H1 (cell line): ENCODE data around the gene EMX2. TPM values are rescaled to one million over a fixed set of nuclear protein-coding genes. Genes with fewer than 3 reads are reported as not detected.

Experiments used
- CTCF ChIA-PET: fragments of 300-600 bp; sonication (Branson Sonifier 250); formaldehyde crosslinking; loops from one replicate; lab custom pipeline; 2021; ENCODE audit not compliant: partially characterized antibody; lab: Charles Lee
- POLR2A ChIA-PET: fragments of 300-600 bp; sonication (Branson Sonifier 250); formaldehyde crosslinking; loops from one replicate; lab custom pipeline; 2021; ENCODE audit warnings: inconsistent platforms; ENCODE audit not compliant: partially characterized antibody; lab: Charles Lee
- DNase-seq, 2 experiments: peaks; one replicate each; pipeline versions ENCODE4 v3.0.0 to v3.0.0-alpha.2; 2010 to 2022; ENCODE audit warnings: low spot score in 2 of 2, low read depth in 1 of 2, mixed read lengths in 1 of 2
- FAIRE-seq: peaks from 2 replicates; lab custom pipeline; 2011; peaks lifted over from hg19 to GRCh38; lab: Jason Lieb, UNC
- H2AFZ ChIP-seq: 2 replicates; pipeline ENCODE4 v1.8.1; 2012; ENCODE audit warnings: low read length, inconsistent platforms
- H2AK5ac ChIP-seq: 2 replicates; pipeline ENCODE4 v1.6.1; 2013; ENCODE audit warnings: low read depth, low read length
- H2BK120ac ChIP-seq: replicated peaks from 2 replicates; pipeline ENCODE3; 2013; ENCODE audit warnings: low read depth, low read length, inconsistent platforms
- H2BK12ac ChIP-seq: 2 replicates; pipeline ENCODE4 v1.6.1; 2013; ENCODE audit warnings: low read depth, low read length
- H2BK15ac ChIP-seq: 2 replicates; pipeline ENCODE4 v1.6.1; 2013; ENCODE audit warnings: low read length
- H2BK20ac ChIP-seq: 2 replicates; pipeline ENCODE4 v1.6.1; 2013; ENCODE audit warnings: low read length
- H2BK5ac ChIP-seq: 2 replicates; pipeline ENCODE4 v1.6.1; 2013; ENCODE audit warnings: low read depth, low read length
- H3K14ac ChIP-seq: 2 replicates; pipeline ENCODE4 v1.6.1; 2013; ENCODE audit warnings: inconsistent platforms; ENCODE audit not compliant: insufficient read length
- H3K18ac ChIP-seq: 2 replicates; pipeline ENCODE4 v1.6.1; 2013; ENCODE audit warnings: low read length; ENCODE audit errors: extremely low read depth
- H3K23ac ChIP-seq: 2 replicates; pipeline ENCODE4 v1.6.1; 2013; ENCODE audit warnings: inconsistent platforms; ENCODE audit not compliant: insufficient read length
- H3K23me2 ChIP-seq: 2 replicates; pipeline ENCODE4 v1.6.1; 2013; ENCODE audit warnings: low read depth, low read length
- H3K27ac ChIP-seq: 2 replicates; pipeline ENCODE4 v1.6.1; 2011; ENCODE audit warnings: low read depth, low read length, inconsistent platforms
- H3K27me3 ChIP-seq, 4 experiments: replicated peaks in 1 of 4; 1 replicate in 1 of 4; 2 replicates in 3 of 4; pipeline versions ENCODE4 v1.6.1 to v1.8.1; 2011 to 2013; ENCODE audit warnings: low read length in 3 of 4, mild to moderate bottlenecking in 3 of 4, inconsistent platforms in 2 of 4, mixed read lengths in 2 of 4, moderate library complexity in 1 of 4; ENCODE audit not compliant: control insufficient read depth in 3 of 4, insufficient read depth in 3 of 4; ENCODE audit errors: extremely low read depth in 1 of 4
- H3K36me3 ChIP-seq, 4 experiments: 2 replicates each; pipeline versions ENCODE4 v1.6.1 to v1.8.1; 2011 to 2013; ENCODE audit warnings: mild to moderate bottlenecking in 4 of 4, low read length in 3 of 4, moderate library complexity in 2 of 4, control low read depth in 1 of 4, inconsistent platforms in 1 of 4; ENCODE audit not compliant: insufficient read depth in 4 of 4, control insufficient read depth in 2 of 4
- H3K4ac ChIP-seq: replicated peaks from 2 replicates; pipeline ENCODE3; 2013; ENCODE audit warnings: low read length, low read depth, mixed read lengths, inconsistent platforms; ENCODE audit not compliant: insufficient read length
- H3K4me1 ChIP-seq, 4 experiments: replicated peaks in 1 of 4; 1 replicate in 1 of 4; 2 replicates in 3 of 4; pipeline versions ENCODE4 v1.6.1 to v1.8.1; 2011 to 2013; ENCODE audit warnings: low read length in 3 of 4, inconsistent platforms in 2 of 4, mixed read lengths in 1 of 4; ENCODE audit not compliant: insufficient read depth in 4 of 4, control insufficient read depth in 3 of 4
- H3K4me2 ChIP-seq, 2 experiments: 2 replicates each; pipeline versions ENCODE4 v1.6.1 to v1.8.1; 2011 to 2013; ENCODE audit warnings: low read depth in 2 of 2, low read length in 2 of 2, control low read depth in 1 of 2, inconsistent platforms in 1 of 2, mild to moderate bottlenecking in 1 of 2; ENCODE audit not compliant: insufficient read depth in 1 of 2
- H3K4me3 ChIP-seq, 4 experiments: fragments of 200-600, 300-600 bp in 1 of 4; sonication (generic), shearing (Covaris generic), sonication (Bioruptor Twin) in 1 of 4; 2 replicates each; pipeline versions ENCODE4 v1.5.1 to v1.8.1; 2011 to 2016; ENCODE audit warnings: low read length in 4 of 4, low read depth in 3 of 4, control low read depth in 2 of 4, inconsistent platforms in 2 of 4, mild to moderate bottlenecking in 2 of 4, mixed read lengths in 1 of 4, moderate library complexity in 1 of 4; ENCODE audit not compliant: insufficient read depth in 2 of 4; ENCODE audit errors: extremely low read depth in 1 of 4
- H3K56ac ChIP-seq: replicated peaks from 2 replicates; pipeline ENCODE3; 2013; ENCODE audit warnings: low read depth, mild to moderate bottlenecking, mixed read lengths, low read length, inconsistent platforms; ENCODE audit not compliant: insufficient read length
- H3K79me1 ChIP-seq: 2 replicates; pipeline ENCODE4 v1.6.1; 2013; ENCODE audit warnings: low read depth, low read length, control low read depth
- H3K79me2 ChIP-seq, 2 experiments: 2 replicates each; pipeline versions ENCODE4 v1.6.1 to v1.8.1; 2012 to 2013; ENCODE audit warnings: low read length in 2 of 2, mild to moderate bottlenecking in 2 of 2, inconsistent platforms in 1 of 2; ENCODE audit not compliant: insufficient read depth in 2 of 2, control insufficient read depth in 1 of 2
- H3K9ac ChIP-seq, 4 experiments: replicated peaks in 1 of 4; 1 replicate in 1 of 4; 2 replicates in 3 of 4; pipeline versions ENCODE4 v1.6.1 to v1.8.1; 2011 to 2013; ENCODE audit warnings: low read depth in 3 of 4, low read length in 3 of 4, control low read depth in 2 of 4, mild to moderate bottlenecking in 2 of 4, moderate library complexity in 2 of 4, inconsistent platforms in 1 of 4; ENCODE audit errors: extremely low read depth in 1 of 4
- H3K9me3 ChIP-seq, 2 experiments: 2 replicates each; pipeline versions ENCODE4 v1.6.1 to v1.8.1; 2012 to 2013; ENCODE audit warnings: mild to moderate bottlenecking in 2 of 2, moderate library complexity in 2 of 2, control low read depth in 1 of 2, inconsistent platforms in 1 of 2, low read depth in 1 of 2, low read length in 1 of 2, mixed read lengths in 1 of 2; ENCODE audit not compliant: insufficient read depth in 2 of 2
- H4K20me1 ChIP-seq, 2 experiments: replicated peaks in 1 of 2; 2 replicates each; pipeline versions ENCODE3 to v1.8.1; 2011 to 2013; ENCODE audit warnings: inconsistent platforms in 2 of 2, low read length in 2 of 2, mild to moderate bottlenecking in 1 of 2; ENCODE audit not compliant: insufficient read depth in 2 of 2, control insufficient read depth in 1 of 2
- H4K5ac ChIP-seq: 2 replicates; pipeline ENCODE4 v1.6.1; 2013; ENCODE audit warnings: low read length, low read depth, mixed read lengths, inconsistent platforms; ENCODE audit not compliant: insufficient read length
- H4K8ac ChIP-seq: 2 replicates; pipeline ENCODE4 v1.8.0; 2013; ENCODE audit warnings: mild to moderate bottlenecking, moderate library complexity, low read length, inconsistent platforms; ENCODE audit not compliant: insufficient read depth; ENCODE audit errors: extremely low read depth
- H4K91ac ChIP-seq: replicated peaks from 2 replicates; pipeline ENCODE3; 2013; ENCODE audit warnings: low read length, mixed read lengths, inconsistent platforms; ENCODE audit not compliant: insufficient read length
- ATF3 ChIP-seq: IDR thresholded peaks from 2 replicates; pipeline ENCODE4 v1.6.1; 2011; ENCODE audit warnings: low read depth, mild to moderate bottlenecking, low read length; ENCODE audit not compliant: insufficient read depth
- BRCA1 ChIP-seq: IDR thresholded peaks from 2 replicates; pipeline ENCODE4 v1.6.1; 2012; ENCODE audit warnings: low read depth, low read length, improper control_type of control experiment
- CBX5 ChIP-seq: fragments of 300-800, 300-1000 bp; sonication (generic); IDR thresholded peaks from 2 replicates; pipeline ENCODE4 v1.7.1; 2016; ENCODE audit warnings: antibody characterized with exemption, low read length, low read depth
- CREB1 ChIP-seq: IDR thresholded peaks from 2 replicates; pipeline ENCODE4 v1.6.1; 2012; ENCODE audit warnings: inconsistent platforms
- CTBP2 ChIP-seq: IDR thresholded peaks from 2 replicates; pipeline ENCODE4 v1.7.0; 2011; ENCODE audit warnings: borderline replicate concordance, mild to moderate bottlenecking, moderate library complexity, mixed read lengths, low read length; ENCODE audit not compliant: insufficient read depth, insufficient read length
- KDM4A ChIP-seq: IDR thresholded peaks from one replicate; pipeline ENCODE4 v1.7.1; 2012; ENCODE audit warnings: low read depth, mild to moderate bottlenecking, moderate library complexity, low read length, inconsistent platforms; ENCODE audit not compliant: severe bottlenecking
- RAD21 ChIP-seq, 2 experiments: IDR thresholded peaks in 1 of 2; conservative IDR thresholded peaks in 1 of 2; 2 replicates each; pipeline ENCODE4 v1.6.1; 2011; ENCODE audit warnings: low read depth in 2 of 2, low read length in 2 of 2, improper control_type of control experiment in 1 of 2, inconsistent platforms in 1 of 2, mild to moderate bottlenecking in 1 of 2, moderate library complexity in 1 of 2
- RXRA ChIP-seq: IDR thresholded peaks from 2 replicates; pipeline ENCODE4 v1.6.1; 2011; ENCODE audit warnings: low read depth, mild to moderate bottlenecking, low read length, moderate library complexity; ENCODE audit not compliant: insufficient read depth
- SIRT6 ChIP-seq: IDR thresholded peaks from one replicate; pipeline ENCODE4 v1.7.1; 2012; ENCODE audit warnings: low read length, inconsistent platforms
- SP2 ChIP-seq: IDR thresholded peaks from 2 replicates; pipeline ENCODE4 v1.6.1; 2012; ENCODE audit warnings: mild to moderate bottlenecking, low read length, inconsistent platforms
- TAF1 ChIP-seq: IDR thresholded peaks from 2 replicates; pipeline ENCODE4 v1.6.1; 2011; ENCODE audit warnings: mild to moderate bottlenecking, low read depth, low read length
- TAF7 ChIP-seq: optimal IDR thresholded peaks from 2 replicates; pipeline ENCODE3; 2011; ENCODE audit warnings: low read depth, mild to moderate bottlenecking, inconsistent platforms, low read length, moderate library complexity, borderline replicate concordance
- WGBS, 2 experiments: shearing (Covaris generic) in 1 of 2; methylation state at CpG; one replicate each; pipeline versions ENCODE4 v1.1.6 to v1.1.7; 2013 to 2015; ENCODE audit warnings: low lambda C conversion rate in 2 of 2, mixed read lengths in 2 of 2, inconsistent platforms in 1 of 2, low coverage in 1 of 2, missing lambda C conversion rate in 1 of 2; ENCODE audit not compliant: insufficient replicate concordance in 2 of 2, insufficient coverage in 1 of 2, insufficient read length in 1 of 2; ENCODE audit errors: extremely low coverage in 1 of 2, missing lambda C conversion rate in 1 of 2; 5-methylcytosine and 5-hydroxymethylcytosine counted together
- polyA plus RNA-seq, 7 experiments: library from polyadenylated mRNA; depleted of rRNA in 3 of 7; stranded (reverse) in 5 of 7; unstranded in 2 of 7; fragments of >200 nt in 5 of 7; fragments of 200-250 nt in 2 of 7; gene quantifications; 1 replicate in 5 of 7; 2 replicates in 1 of 7; 4 replicates in 1 of 7; pipeline versions ENCODE4 v1.2.1 to v1.2.3, GENCODE V29; 2011 to 2013; ENCODE audit warnings: missing spikeins in 2 of 7, mixed read lengths in 2 of 7
- total RNA-seq: library from RNA; stranded (reverse); fragmentation: NEBNext Ultra II Directional; extraction: Animal tissue kit (Norgen Biotek cat#: 25700); gene quantifications from 2 replicates; pipeline ENCODE4 v1.2.1, GENCODE V29; 2021

EMX2 gene
- total and polyA plus RNA-seq, 2 of the 8 experiments (the other 6 are each of a cell fraction or from before 2014, with no cell fraction given) = not detected

DNA sequence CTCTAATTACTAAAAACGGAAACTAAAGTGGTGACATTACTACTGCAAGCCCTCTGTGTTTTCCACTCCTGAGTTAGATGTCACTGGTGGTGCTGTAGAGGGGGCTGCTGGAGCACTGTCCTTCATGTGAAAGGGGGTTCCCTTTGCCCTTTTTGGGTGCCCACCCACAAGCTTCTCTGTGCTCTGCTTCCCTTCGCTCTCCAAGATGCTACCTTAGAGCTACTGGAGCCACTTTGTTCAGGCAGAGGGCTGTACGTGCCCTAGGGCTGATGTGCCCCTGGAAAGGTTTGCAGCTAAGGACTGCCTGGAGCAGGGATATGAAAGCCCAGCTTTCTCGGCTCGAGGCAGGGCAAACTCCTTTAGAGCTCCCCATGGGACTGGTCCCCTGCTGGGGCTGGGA lies 28.3 kb downstream of the EMX2 start:
- H3K4me2 ChIP-seq = no peak overlapping the region
- H3K27ac ChIP-seq = no peak overlapping the region
- no peaks in the 10 kb centered on the region for H3K23me2 ChIP-seq
- DNase-seq (no peak), FAIRE-seq (no peak)
- H3K18ac ChIP-seq = no peak overlapping the region
- H3K9ac ChIP-seq = no peak overlapping the region
- no peaks in the 10 kb centered on the region for H4K20me1 ChIP-seq
- H2AFZ ChIP-seq = no peak overlapping the region
- no peak overlapping the region for H3K56ac ChIP-seq
- no peak overlapping the region for H4K5ac ChIP-seq
- no peaks in the 10 kb centered on the region for H3K79me1 ChIP-seq
- H2BK20ac ChIP-seq = no peak overlapping the region
- H2BK12ac ChIP-seq = no peak overlapping the region
- no peaks in the 10 kb centered on the region for H3K27me3 ChIP-seq
- H2BK120ac ChIP-seq = no peak overlapping the region
- 62% methylated on average over 4 of the region's 5 CpGs; no CpG with 5 or more reads in 1 of the 2 experiments for WGBS, 2 experiments
- no peak overlapping the region for H4K8ac ChIP-seq
- H2AK5ac ChIP-seq = no peak overlapping the region
- H3K4me3 ChIP-seq = no peak overlapping the region
- H3K14ac ChIP-seq = no peak overlapping the region
- ChIA-PET POLR2A (no interaction called here), CTCF (interaction anchor here (1.8 to 1.9 kb wide), 2 partner anchors 10 to 75 kb away, joined by 7 to 11 read pairs; no protein-coding TSS in a partner anchor)
- no peaks in the 10 kb centered on the region for H3K9me3 ChIP-seq
- no peak overlapping the region for H4K91ac ChIP-seq
- no peak overlapping the region for H2BK5ac ChIP-seq
- no peaks in the 10 kb centered on the region for H3K79me2 ChIP-seq
- H3K36me3 ChIP-seq = no peaks in the 10 kb centered on the region
- no peak overlapping the region for H3K4ac ChIP-seq
- H3K23ac ChIP-seq = no peak overlapping the region
- no peak overlapping the region for H2BK15ac ChIP-seq
- H3K4me1 ChIP-seq = no peaks in the 10 kb centered on the region
- TF ChIP-seq CREB1 (no peak), TAF7 (no peak), CBX5 (no peak), ATF3 (no peak), SP2 (no peak), RXRA (no peak), TAF1 (no peak), KDM4A (no peak), SIRT6 (no peak), BRCA1 (no peak), CTBP2 (no peak), RAD21 (IDR thresholded peaks at IDR 0.05 in 1 of 2, conservative IDR thresholded peaks at IDR 0.05 in 1 of 2; ENCODE audit: low read depth in 2 of 2, low read length in 2 of 2) (no peak)
